Omental fat pad (tissue), 4 donors: ENCODE results near the gene CNKSR3. TPM values are rescaled to one million over a fixed set of nuclear protein-coding genes. Genes with fewer than 3 reads are reported as not detected.
A peak's percentile ranks its signal among the peaks of the same experiment; 100 is the strongest.

Experiments
- ATAC-seq: fragments of 150-250 bp; one replicate; pipeline ENCODE4 v1.9.1; 2016; ENCODE audit warnings: mild to moderate bottlenecking, moderate library complexity; ENCODE audit not compliant: low FRiP score
- DNase-seq: peaks from one replicate; pipeline ENCODE4 v3.0.0-alpha.2; 2019; ENCODE audit warnings: low spot score
- total RNA-seq, 4 donors: library from RNA; depleted of rRNA; stranded (reverse); fragments of >200 nt; gene quantifications; one replicate each; pipeline ENCODE4 v1.1.0, GENCODE V29; 2016
- TF ChIP-seq, protein P1 (sequence below), 3 donors: fragments of 450-650 bp; IDR thresholded peaks; one replicate each; pipeline ENCODE4 v1.5.1; 2016 to 2017; ENCODE audit warnings: antibody characterized with exemption in 3 of 3, mild to moderate bottlenecking in 3 of 3, moderate library complexity in 2 of 3

The CNKSR3 gene
- 10 to 100 TPM in 1 of 4 donors, 1 to 10 TPM in 3; 3.9 to 13.8 (median 5.5) TPM for total RNA-seq

DNA sequence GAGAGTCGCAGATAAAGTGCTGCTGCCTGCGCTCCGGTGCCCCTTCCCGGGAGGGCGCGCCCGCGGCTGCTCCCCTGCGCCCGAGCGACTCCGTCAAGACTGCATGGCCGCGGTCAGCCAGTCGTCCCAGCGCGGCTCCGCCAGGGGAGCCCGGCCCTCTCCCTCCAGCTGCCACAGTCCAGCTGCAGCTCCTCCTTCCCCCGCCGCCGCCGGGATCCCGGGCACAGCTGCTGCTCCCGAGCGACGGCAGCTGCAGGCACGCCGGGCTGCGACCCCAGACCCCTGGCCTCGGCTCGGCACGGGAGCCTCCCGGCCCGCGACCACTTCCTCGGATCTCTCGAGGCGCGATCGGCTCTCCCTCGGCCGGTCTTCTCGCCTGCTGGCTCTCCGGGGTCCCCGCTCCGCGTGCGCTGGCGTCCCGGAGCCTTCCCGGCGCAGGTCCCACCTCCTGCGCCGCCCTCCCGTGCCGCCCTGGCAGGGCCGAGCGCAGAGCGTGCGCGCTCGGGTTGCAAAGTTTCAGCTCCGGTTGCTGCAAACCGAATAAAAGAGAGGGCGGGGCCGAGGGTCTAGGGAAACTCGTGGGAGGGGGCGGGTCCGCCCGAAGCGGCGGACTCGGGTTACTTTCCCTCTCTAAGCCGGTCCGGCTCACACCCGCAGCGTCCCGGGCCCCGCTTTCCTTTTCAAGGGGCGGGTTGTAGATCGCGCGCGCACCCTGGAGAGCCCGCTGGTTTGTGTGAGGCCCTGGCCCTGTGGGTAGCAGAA lies at the start of gene CNKSR3:
TSS of gene CNKSR3 (minus strand) at position 542 of the 762 bp plus-strand sequence. CDS start 571 bp downstream, outside the sequence.
- DNase-seq (peak; percentile 56), ATAC-seq (peak; percentile 87)
- TF ChIP-seq, protein P1, sequence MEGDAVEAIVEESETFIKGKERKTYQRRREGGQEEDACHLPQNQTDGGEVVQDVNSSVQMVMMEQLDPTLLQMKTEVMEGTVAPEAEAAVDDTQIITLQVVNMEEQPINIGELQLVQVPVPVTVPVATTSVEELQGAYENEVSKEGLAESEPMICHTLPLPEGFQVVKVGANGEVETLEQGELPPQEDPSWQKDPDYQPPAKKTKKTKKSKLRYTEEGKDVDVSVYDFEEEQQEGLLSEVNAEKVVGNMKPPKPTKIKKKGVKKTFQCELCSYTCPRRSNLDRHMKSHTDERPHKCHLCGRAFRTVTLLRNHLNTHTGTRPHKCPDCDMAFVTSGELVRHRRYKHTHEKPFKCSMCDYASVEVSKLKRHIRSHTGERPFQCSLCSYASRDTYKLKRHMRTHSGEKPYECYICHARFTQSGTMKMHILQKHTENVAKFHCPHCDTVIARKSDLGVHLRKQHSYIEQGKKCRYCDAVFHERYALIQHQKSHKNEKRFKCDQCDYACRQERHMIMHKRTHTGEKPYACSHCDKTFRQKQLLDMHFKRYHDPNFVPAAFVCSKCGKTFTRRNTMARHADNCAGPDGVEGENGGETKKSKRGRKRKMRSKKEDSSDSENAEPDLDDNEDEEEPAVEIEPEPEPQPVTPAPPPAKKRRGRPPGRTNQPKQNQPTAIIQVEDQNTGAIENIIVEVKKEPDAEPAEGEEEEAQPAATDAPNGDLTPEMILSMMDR (IDR thresholded peaks at IDR 0.05): no peak

DNA sequence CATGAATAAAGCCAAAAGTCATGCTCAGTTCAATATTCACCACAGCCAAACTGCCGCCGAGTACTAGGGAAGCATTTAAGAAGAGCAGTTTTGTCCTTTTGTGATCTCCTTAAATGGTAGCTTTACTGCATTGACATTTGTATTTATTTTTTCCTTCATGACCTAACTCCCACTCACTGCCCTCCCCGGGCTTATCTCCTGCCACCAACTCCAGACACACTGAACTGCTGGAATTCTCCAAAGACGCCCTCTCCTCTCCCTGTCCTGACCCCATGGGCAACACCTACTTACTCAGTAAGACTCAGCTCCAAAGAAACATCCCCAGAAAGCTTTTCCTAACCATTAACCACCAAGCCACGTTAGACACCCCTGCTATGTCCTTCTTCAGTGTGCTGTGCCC lies 48.5 kb upstream of the CNKSR3 start:
- DNase-seq (no peak), ATAC-seq (no peak)

DNA sequence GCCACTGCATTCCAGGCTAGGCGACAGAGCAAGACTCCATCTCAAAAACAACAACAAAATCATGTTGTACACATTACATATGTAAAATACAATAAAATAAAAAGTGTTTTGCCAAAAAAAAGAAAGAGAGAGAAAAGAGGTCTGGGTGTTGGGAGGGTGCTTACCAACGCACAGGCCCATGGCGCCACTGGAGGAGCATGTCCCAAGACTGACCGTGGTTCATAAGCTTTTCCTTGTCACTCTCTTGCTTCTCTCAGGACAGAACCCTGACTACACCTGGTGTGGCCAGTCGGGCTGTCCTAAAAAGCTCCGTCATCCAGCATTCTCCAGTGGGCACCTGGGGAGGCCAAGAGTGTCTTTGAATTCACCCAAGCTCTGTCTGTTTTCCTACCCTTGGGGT lies 48.0 kb upstream of the CNKSR3 start:
- DNase-seq (no peak), ATAC-seq (peak; percentile 27)
- TF ChIP-seq, protein P1 (IDR thresholded peaks at IDR 0.05): no peak

More for the DNA sequence above, 48.5 kb upstream of the CNKSR3 start:
- TF ChIP-seq, protein P1 (IDR thresholded peaks at IDR 0.05): no peak

DNA sequence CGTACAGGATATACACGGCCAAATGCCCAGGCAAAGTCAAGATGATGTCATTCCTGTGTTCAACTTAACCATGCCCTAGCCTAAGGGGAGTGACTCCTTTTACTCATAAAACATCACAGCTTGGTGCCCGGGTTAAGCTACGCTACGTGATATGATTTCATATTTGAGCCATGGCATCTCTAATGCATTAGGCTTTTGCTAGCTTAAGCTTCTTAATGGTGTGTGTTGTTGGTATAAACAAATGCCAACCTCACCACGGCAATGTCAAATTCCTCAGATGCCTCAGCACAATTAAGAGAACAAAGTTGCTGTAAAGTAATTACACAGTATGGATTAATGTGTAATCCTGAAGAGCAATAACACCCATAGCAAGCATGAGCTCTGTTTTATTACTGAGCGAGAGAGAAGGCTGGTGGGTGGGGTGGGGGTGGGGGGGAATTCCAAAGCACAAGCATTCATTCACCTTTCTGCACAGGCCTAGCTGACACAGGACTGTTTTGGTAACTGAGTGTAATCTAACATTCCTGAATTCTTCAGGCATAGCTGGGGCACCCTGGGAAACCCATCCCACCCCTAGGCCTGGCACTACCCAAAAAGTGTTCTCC lies 44.7 kb upstream of the CNKSR3 start:
- TF ChIP-seq, protein P1 (IDR thresholded peaks at IDR 0.05): no peak
- ATAC-seq: peak; percentile 83
- DNase-seq: no peak

DNA sequence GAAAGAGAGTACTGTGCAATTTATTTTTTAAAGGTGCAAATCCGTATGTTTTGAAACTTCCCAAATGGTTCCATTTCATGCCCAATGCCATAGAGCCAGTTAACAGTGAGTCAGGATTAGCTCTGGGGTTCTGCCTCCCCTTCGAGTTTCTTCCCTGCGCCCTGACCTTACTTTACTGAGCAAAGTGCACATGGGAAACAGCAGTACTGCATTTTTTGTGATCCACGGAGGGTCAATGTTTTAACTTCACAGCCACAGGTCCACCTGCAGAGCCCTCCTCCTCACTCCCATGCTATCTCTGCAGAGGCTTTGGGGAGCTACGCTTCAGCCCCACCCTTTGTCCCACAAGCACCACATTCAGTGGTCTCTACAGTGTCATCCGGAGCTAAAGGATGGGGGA lies 44.0 kb upstream of the CNKSR3 start:
- ATAC-seq (no peak), DNase-seq (no peak)

DNA sequence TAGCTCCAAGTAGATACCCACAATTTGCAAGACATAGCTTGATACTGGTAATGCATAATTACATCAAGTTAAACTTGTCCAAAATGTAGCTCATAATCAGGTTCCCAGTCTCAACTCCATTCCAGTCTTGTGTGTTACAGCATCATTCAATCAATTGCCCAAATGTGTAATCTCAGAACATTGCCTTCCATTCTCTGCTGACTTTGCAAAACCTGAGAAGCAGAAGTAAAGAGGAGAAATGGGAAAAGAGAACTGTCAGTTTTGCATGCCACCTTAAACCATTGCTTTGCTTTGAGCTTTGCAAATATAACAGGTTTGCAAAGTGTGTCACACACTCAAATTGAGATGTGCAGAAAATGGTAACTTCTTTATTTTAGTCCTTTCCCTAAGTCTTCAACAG lies 40.3 kb upstream of the CNKSR3 start:
- TF ChIP-seq, protein P1 (IDR thresholded peaks at IDR 0.05): no peak
- no peak for DNase-seq
- ATAC-seq: no peak

More for the DNA sequence above, 44.0 kb upstream of the CNKSR3 start:
- TF ChIP-seq, protein P1 (IDR thresholded peaks at IDR 0.05): no peak
